Measurements from ENCODE around the gene MKS1. TPM values are rescaled to one million over a fixed set of nuclear protein-coding genes. Genes with fewer than 3 reads are reported as not detected.

The MKS1 gene
- total RNA-seq, result 20.1 TPM
- long read RNA-seq, transcript MKS1-202 (18 exons, 2,397 nt), result major isoform, 15 of 26 reads
- long read RNA-seq, partial matches to known transcripts, result 4 of 26 reads
- long read RNA-seq, other reads (novel, unspliced or antisense), result 5 of 26 reads

- Histone ChIP-seq H3K4me3 (peak within 1 kb of the TSS; percentile 66), H3K4me1 (peaks cover 9% of the 10 kb centered on the region), H3K27me3 (ENCODE audit: low read depth) (no peaks in the 10 kb centered on the region), H3K27ac (peak within 1 kb of the TSS; percentile 80), H3K9me3 (no peaks in the 10 kb centered on the region), H3K36me3 (peaks cover 24% of the 10 kb centered on the region)
- peak; percentile 85 for TF ChIP-seq CTCF (IDR thresholded peaks at IDR 0.05)
- DNase-seq, result peak; percentile 97
- ATAC-seq, result peak; percentile 99 to 100
- intact Hi-C loops (cut with DNase I), result no loop called here
Measured at GRCh38 chr17:58219007-58219788, at the start of gene MKS1. TSS of gene MKS1 (minus strand) at chr17:58219255. CDS start at chr17:58219230, 25 bp downstream.

- no peak for DNase-seq
- no peak overlapping the region for H3K27ac ChIP-seq
- no peaks in the 10 kb centered on the region for H3K4me1 ChIP-seq
- ATAC-seq, result no peak
- TF ChIP-seq CTCF (IDR thresholded peaks at IDR 0.05), result no peak
- H3K4me3 ChIP-seq, result no peak overlapping the region
- intact Hi-C loops (cut with DNase I), result no loop called here
- H3K9me3 ChIP-seq, result no peaks in the 10 kb centered on the region
- H3K36me3 ChIP-seq, result no peaks in the 10 kb centered on the region
- peaks cover 26% of the 10 kb centered on the region for H3K27me3 ChIP-seq (ENCODE audit: low read depth)
Measured at GRCh38 chr17:58268326-58268725, 49.3 kb upstream of the MKS1 start.

- Histone ChIP-seq H3K4me3 (no peak overlapping the region), H3K36me3 (no peaks in the 10 kb centered on the region), H3K4me1 (no peaks in the 10 kb centered on the region), H3K27me3 (ENCODE audit: low read depth) (peaks cover 32% of the 10 kb centered on the region), H3K9me3 (no peaks in the 10 kb centered on the region), H3K27ac (no peak overlapping the region)
- DNase-seq (no peak), ATAC-seq (no peak)
- no peak for TF ChIP-seq CTCF (IDR thresholded peaks at IDR 0.05)
- intact Hi-C loops (cut with DNase I), result no loop called here
Measured at GRCh38 chr17:58267347-58268324, 48.6 kb upstream of the MKS1 start.

GRCh38 chr17:58265902-58266875 lies 47.1 kb upstream of the MKS1 start:
- no peak overlapping the region for H3K4me3 ChIP-seq
- intact Hi-C loops (cut with DNase I), result no loop called here
- DNase-seq (no peak), ATAC-seq (no peak)
- no peaks in the 10 kb centered on the region for H3K36me3 ChIP-seq
- H3K4me1 ChIP-seq, result no peaks in the 10 kb centered on the region
- peaks cover 40% of the 10 kb centered on the region for H3K27me3 ChIP-seq (ENCODE audit: low read depth)
- no peak overlapping the region for H3K27ac ChIP-seq
- TF ChIP-seq CTCF (IDR thresholded peaks at IDR 0.05), result no peak
- H3K9me3 ChIP-seq, result no peaks in the 10 kb centered on the region

All from lower lobe of right lung (tissue), 2 donors.